H9 (cell line): ENCODE results near the gene ARID5A. TPM values are rescaled to one million over a fixed set of nuclear protein-coding genes. Genes with fewer than 3 reads are reported as not detected.

Source experiments
- DNase-seq: peaks from one replicate; pipeline ENCODE4 v3.0.0-alpha.2; 2017
- H2AFZ ChIP-seq: one replicate; pipeline ENCODE4 v1.6.1; 2013; ENCODE audit warnings: mild to moderate bottlenecking, low read length, control low read depth, moderate library complexity
- H2AK5ac ChIP-seq: 2 replicates; pipeline ENCODE4 v1.6.1; 2013; ENCODE audit warnings: low read length, control low read depth, mixed read lengths; ENCODE audit not compliant: insufficient read length
- H2BK120ac ChIP-seq: one replicate; pipeline ENCODE4 v1.6.1; 2013; ENCODE audit warnings: low read depth, mild to moderate bottlenecking, low read length, control low read depth, inconsistent platforms; ENCODE audit not compliant: poor library complexity, severe bottlenecking
- H2BK12ac ChIP-seq: 2 replicates; pipeline ENCODE4 v1.6.1; 2013; ENCODE audit warnings: low read length, control low read depth, mixed read lengths, low read depth; ENCODE audit not compliant: insufficient read length
- H2BK15ac ChIP-seq: 2 replicates; pipeline ENCODE4 v1.6.1; 2013; ENCODE audit warnings: low read depth, low read length, control low read depth
- H2BK20ac ChIP-seq: one replicate; pipeline ENCODE4 v1.6.1; 2013; ENCODE audit warnings: low read depth, mild to moderate bottlenecking, low read length, control low read depth, inconsistent platforms; ENCODE audit not compliant: poor library complexity, severe bottlenecking
- H2BK5ac ChIP-seq: 2 replicates; pipeline ENCODE4 v1.6.1; 2013; ENCODE audit warnings: low read length, control low read depth, mixed read lengths; ENCODE audit not compliant: insufficient read length
- H3K14ac ChIP-seq: 2 replicates; pipeline ENCODE4 v1.6.1; 2013; ENCODE audit warnings: low read length, control low read depth; ENCODE audit not compliant: insufficient read depth
- H3K18ac ChIP-seq: 2 replicates; pipeline ENCODE4 v1.6.1; 2013; ENCODE audit warnings: low read depth, mild to moderate bottlenecking, mixed read lengths, low read length, control low read depth; ENCODE audit not compliant: insufficient read length
- H3K23ac ChIP-seq: 2 replicates; pipeline ENCODE4 v1.6.1; 2013; ENCODE audit warnings: low read length, control low read depth, mixed read lengths, low read depth; ENCODE audit not compliant: insufficient read length
- H3K23me2 ChIP-seq: 2 replicates; pipeline ENCODE4 v1.6.1; 2013; ENCODE audit warnings: low read depth, mild to moderate bottlenecking, mixed read lengths, low read length, control low read depth; ENCODE audit not compliant: insufficient read length, poor library complexity, severe bottlenecking
- H3K27ac ChIP-seq: 2 replicates; pipeline ENCODE4 v1.5.1; 2013; ENCODE audit warnings: low read length, control low read depth, mixed read lengths, low read depth; ENCODE audit not compliant: insufficient read length
- H3K27me3 ChIP-seq: 2 replicates; pipeline ENCODE4 v1.6.1; 2013; ENCODE audit warnings: low read length, control low read depth, inconsistent platforms; ENCODE audit not compliant: insufficient read depth
- H3K4ac ChIP-seq: 2 replicates; pipeline ENCODE4 v1.6.1; 2013; ENCODE audit warnings: low read depth, mild to moderate bottlenecking, control low read depth, inconsistent platforms, low read length, moderate library complexity
- H3K4me1 ChIP-seq: 2 replicates; pipeline ENCODE4 v1.6.1; 2013; ENCODE audit warnings: low read length, control low read depth, inconsistent platforms; ENCODE audit not compliant: insufficient read depth
- H3K4me2 ChIP-seq: 2 replicates; pipeline ENCODE4 v1.6.1; 2013; ENCODE audit warnings: low read length, control low read depth, mixed read lengths; ENCODE audit not compliant: insufficient read length, insufficient read depth
- H3K56ac ChIP-seq: 2 replicates; pipeline ENCODE4 v1.6.1; 2013; ENCODE audit warnings: low read depth, mild to moderate bottlenecking, mixed read lengths, low read length, control low read depth; ENCODE audit not compliant: insufficient read length
- H3K79me1 ChIP-seq: 2 replicates; pipeline ENCODE4 v1.6.1; 2013; ENCODE audit warnings: low read depth, mild to moderate bottlenecking, moderate library complexity, low read length, control low read depth, inconsistent platforms; ENCODE audit not compliant: insufficient read depth, poor library complexity, severe bottlenecking
- H3K79me2 ChIP-seq: 2 replicates; pipeline ENCODE4 v1.6.1; 2013; ENCODE audit warnings: low read length, control low read depth, inconsistent platforms; ENCODE audit not compliant: insufficient read depth
- H3K9ac ChIP-seq: 2 replicates; pipeline ENCODE4 v1.6.1; 2013; ENCODE audit warnings: low read length, control low read depth, mixed read lengths; ENCODE audit not compliant: insufficient read length; ENCODE audit errors: extremely low read depth
- H3K9me3 ChIP-seq: one replicate; pipeline ENCODE4 v1.6.1; 2013; ENCODE audit warnings: low read depth, low read length, inconsistent platforms; ENCODE audit not compliant: control insufficient read depth
- H3T11ph ChIP-seq: one replicate; pipeline ENCODE4 v1.6.1; 2013; ENCODE audit warnings: mild to moderate bottlenecking, low read length, control low read depth, inconsistent platforms
- H4K20me1 ChIP-seq: one replicate; pipeline ENCODE4 v1.6.1; 2013; ENCODE audit not compliant: control insufficient read depth, insufficient read length, insufficient read depth
- H4K5ac ChIP-seq: 2 replicates; pipeline ENCODE4 v1.6.1; 2013; ENCODE audit warnings: low read depth, mild to moderate bottlenecking, mixed read lengths, low read length, control low read depth; ENCODE audit not compliant: insufficient read length
- H4K8ac ChIP-seq: replicated peaks from 2 replicates; pipeline ENCODE4 v1.6.1; 2013; ENCODE audit warnings: low read length, control low read depth, mixed read lengths, low read depth; ENCODE audit not compliant: insufficient read length
- H4K91ac ChIP-seq: 2 replicates; pipeline ENCODE4 v1.6.1; 2013; ENCODE audit warnings: low read depth, mild to moderate bottlenecking, moderate library complexity, mixed read lengths, low read length, control low read depth; ENCODE audit not compliant: insufficient read length
- H3K27ac Mint-ChIP-seq, 3 experiments: 2 replicates in 2 of 3; 3 replicates in 1 of 3; pipeline ENCODE4 v1.8.0; 2020 to 2021; ENCODE audit warnings: mixed read lengths in 3 of 3, mild to moderate bottlenecking in 1 of 3, moderate library complexity in 1 of 3
- H3K27me3 Mint-ChIP-seq: 2 replicates; pipeline ENCODE4 v1.8.0; 2021; ENCODE audit warnings: low read depth, mild to moderate bottlenecking, moderate library complexity, mixed read lengths
- H3K36me3 Mint-ChIP-seq, 3 experiments: 2 replicates in 2 of 3; 3 replicates in 1 of 3; pipeline ENCODE4 v1.8.0; 2020 to 2021; ENCODE audit warnings: low read depth in 3 of 3, mixed read lengths in 3 of 3; ENCODE audit not compliant: insufficient read depth in 1 of 3
- H3K4me1 Mint-ChIP-seq, 2 experiments: 2 replicates each; pipeline ENCODE4 v1.8.0; 2020; ENCODE audit warnings: mixed read lengths in 2 of 2
- H3K4me3 Mint-ChIP-seq, 2 experiments: 2 replicates in 1 of 2; 3 replicates in 1 of 2; pipeline ENCODE4 v1.8.0; 2020 to 2021; ENCODE audit warnings: mild to moderate bottlenecking in 2 of 2, mixed read lengths in 2 of 2, moderate library complexity in 1 of 2
- H3K9me3 Mint-ChIP-seq, 2 experiments: 2 replicates in 1 of 2; 3 replicates in 1 of 2; pipeline ENCODE4 v1.8.0; 2020; ENCODE audit warnings: mild to moderate bottlenecking in 2 of 2, mixed read lengths in 2 of 2, moderate library complexity in 1 of 2
- WGBS: extraction: QIAGEN DNeasy Blood & Tissue Kit; methylation state at CpG from one replicate; pipeline ENCODE4 v1.1.7; 2013; ENCODE audit warnings: missing lambda C conversion rate, low lambda C conversion rate, mixed read lengths; ENCODE audit not compliant: insufficient read length; ENCODE audit errors: extremely low coverage; 5-methylcytosine and 5-hydroxymethylcytosine counted together
- total RNA-seq: library from RNA; stranded (reverse); gene quantifications from 2 replicates; pipeline ENCODE4 v1.2.1, GENCODE V29; 2021
- TF ChIP-seq, protein P1 (sequence below): fragments of 200-600 bp; sonication (generic); conservative IDR thresholded peaks from 3 replicates; pipeline ENCODE4 v1.8.0; 2021; ENCODE audit warnings: antibody characterized with exemption, mild to moderate bottlenecking

The ARID5A gene
- total RNA-seq, 1 experiment from 2014 or later: 4.5 TPM

DNA sequence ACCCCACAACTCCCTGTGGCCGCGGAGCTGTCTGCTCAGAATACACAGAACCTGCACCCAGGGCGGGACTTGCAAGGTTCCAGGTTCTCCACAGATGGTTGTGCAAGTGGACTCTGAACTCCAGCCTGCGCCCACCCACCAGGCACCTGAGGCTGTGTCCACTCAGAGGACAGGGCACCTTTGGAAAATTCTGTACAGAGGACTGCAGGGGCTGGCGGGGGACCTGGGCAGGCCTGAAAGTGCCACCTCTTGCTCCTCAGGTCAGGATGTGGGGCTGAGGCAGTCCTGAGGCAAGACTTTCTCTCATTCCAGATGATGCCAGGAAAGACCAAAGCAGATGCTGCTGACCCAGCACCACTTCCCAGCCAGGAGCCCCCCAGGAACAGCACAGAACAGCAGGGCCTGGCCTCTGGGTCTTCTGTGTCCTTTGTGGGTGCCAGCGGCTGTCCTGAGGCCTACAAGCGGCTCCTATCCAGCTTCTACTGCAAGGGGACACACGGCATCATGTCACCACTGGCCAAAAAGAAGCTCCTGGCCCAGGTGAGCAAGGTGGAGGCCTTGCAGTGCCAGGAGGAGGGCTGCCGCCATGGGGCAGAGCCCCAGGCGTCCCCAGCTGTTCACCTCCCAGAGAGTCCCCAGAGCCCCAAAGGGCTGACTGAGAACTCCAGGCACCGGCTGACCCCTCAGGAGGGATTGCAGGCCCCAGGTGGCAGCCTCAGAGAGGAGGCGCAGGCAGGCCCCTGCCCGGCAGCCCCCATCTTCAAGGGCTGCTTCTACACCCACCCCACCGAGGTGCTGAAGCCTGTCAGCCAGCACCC is 14.4 kb downstream of the ARID5A start:
- Histone ChIP-seq H3T11ph (no peak overlapping the region), H2AFZ (no peak overlapping the region), H3K56ac (no peak overlapping the region), H3K23ac (no peak overlapping the region), H3K14ac (no peak overlapping the region), H3K4ac (no peak overlapping the region), H4K91ac (no peak overlapping the region), H3K9me3 (no peaks in the 10 kb centered on the region), H2BK5ac (no peak overlapping the region), H3K27ac (no peak overlapping the region), H3K23me2 (no peaks in the 10 kb centered on the region), H2BK15ac (no peak overlapping the region), H4K20me1 (no peaks in the 10 kb centered on the region), H3K79me1 (no peaks in the 10 kb centered on the region), H2BK120ac (no peak overlapping the region), H3K27me3 (no peaks in the 10 kb centered on the region), H4K8ac (no peak overlapping the region), H4K5ac (no peak overlapping the region), H3K4me1 (no peaks in the 10 kb centered on the region), H2BK12ac (no peak overlapping the region), H3K4me2 (no peak overlapping the region), H3K9ac (no peak overlapping the region), H2AK5ac (no peak overlapping the region), H3K18ac (no peak overlapping the region), H3K79me2 (no peaks in the 10 kb centered on the region), H2BK20ac (no peak overlapping the region)
- peaks cover 2 to 3% of the 10 kb centered on the region in 2 experiments; a peak in 2 of 5 replicates for H3K9me3 Mint-ChIP-seq
- peaks cover 19 to 29% of the 10 kb centered on the region in 2 experiments for H3K4me1 Mint-ChIP-seq
- H3K4me3 Mint-ChIP-seq: no peak overlapping the region
- TF ChIP-seq, protein P1, sequence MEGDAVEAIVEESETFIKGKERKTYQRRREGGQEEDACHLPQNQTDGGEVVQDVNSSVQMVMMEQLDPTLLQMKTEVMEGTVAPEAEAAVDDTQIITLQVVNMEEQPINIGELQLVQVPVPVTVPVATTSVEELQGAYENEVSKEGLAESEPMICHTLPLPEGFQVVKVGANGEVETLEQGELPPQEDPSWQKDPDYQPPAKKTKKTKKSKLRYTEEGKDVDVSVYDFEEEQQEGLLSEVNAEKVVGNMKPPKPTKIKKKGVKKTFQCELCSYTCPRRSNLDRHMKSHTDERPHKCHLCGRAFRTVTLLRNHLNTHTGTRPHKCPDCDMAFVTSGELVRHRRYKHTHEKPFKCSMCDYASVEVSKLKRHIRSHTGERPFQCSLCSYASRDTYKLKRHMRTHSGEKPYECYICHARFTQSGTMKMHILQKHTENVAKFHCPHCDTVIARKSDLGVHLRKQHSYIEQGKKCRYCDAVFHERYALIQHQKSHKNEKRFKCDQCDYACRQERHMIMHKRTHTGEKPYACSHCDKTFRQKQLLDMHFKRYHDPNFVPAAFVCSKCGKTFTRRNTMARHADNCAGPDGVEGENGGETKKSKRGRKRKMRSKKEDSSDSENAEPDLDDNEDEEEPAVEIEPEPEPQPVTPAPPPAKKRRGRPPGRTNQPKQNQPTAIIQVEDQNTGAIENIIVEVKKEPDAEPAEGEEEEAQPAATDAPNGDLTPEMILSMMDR: no peak
- H3K27ac Mint-ChIP-seq: no peak overlapping the region
- H3K27me3 Mint-ChIP-seq: peaks cover 2% of the 10 kb centered on the region; the same call in 1 of the 2 replicates
- no peak for DNase-seq
- H3K36me3 Mint-ChIP-seq: peaks cover 2 to 4% (median 3%) of the 10 kb centered on the region in 3 experiments; a peak in 6 of 7 replicates
- WGBS: no CpG with 5 or more reads among the region's 14 CpGs
